ENCODE data around the gene SOCS3. TPM values are rescaled to one million over a fixed set of nuclear protein-coding genes. Genes with fewer than 3 reads are reported as not detected.
A peak's percentile ranks its signal among the peaks of the same experiment; 100 is the strongest.
"Not testable (repeated sequence)": the region's sequence is repeated elsewhere in the genome, so short reads cannot be mapped to it uniquely, and the experiment has no call there.

Gene SOCS3
- total RNA-seq, 1 donor from 2014 or later: 13.4 TPM

- H3K9me3 ChIP-seq (ENCODE audit: insufficient read depth, low read depth, low read length): no peaks in the 10 kb centered on the region
- H2AFZ ChIP-seq (ENCODE audit: low read depth, low read length): no peak overlapping the region
- H3K4me1 ChIP-seq (ENCODE audit: insufficient read depth, low read length): peaks cover 30% of the 10 kb centered on the region
- no peaks in the 10 kb centered on the region for H3K27me3 Mint-ChIP-seq (ENCODE audit: low read depth, unreplicated experiment)
- peaks cover 25% of the 10 kb centered on the region for H3K4me1 Mint-ChIP-seq (ENCODE audit: low read depth, unreplicated experiment)
- no peaks in the 10 kb centered on the region for H3K27me3 ChIP-seq (ENCODE audit: insufficient read depth, low read length)
- TF ChIP-seq CTCF (IDR thresholded peaks at IDR 0.05; ENCODE audit: insufficient read depth, low read depth, low read length) (no peak), EZH2 (IDR thresholded peaks at IDR 0.05; ENCODE audit: insufficient read depth, low read length) (no peak)
- H3K4me2 ChIP-seq (ENCODE audit: low read length): peak overlapping the region; percentile 68
- H3K27ac Mint-ChIP-seq (ENCODE audit: unreplicated experiment): no peak overlapping the region
- H3K9me3 Mint-ChIP-seq (ENCODE audit: unreplicated experiment): peaks cover 3% of the 10 kb centered on the region
- H3K4me3 Mint-ChIP-seq (ENCODE audit: unreplicated experiment): no peak overlapping the region
- no peaks in the 10 kb centered on the region for H4K20me1 ChIP-seq (ENCODE audit: insufficient read depth, low read length)
- H3K36me3 Mint-ChIP-seq (ENCODE audit: low read depth, unreplicated experiment): no peaks in the 10 kb centered on the region
- peak overlapping the region; percentile 49 for H3K9ac ChIP-seq (ENCODE audit: low read length)
- FAIRE-seq (no peak), DNase-seq (ENCODE audit: low read depth) (no peak)
- peak overlapping the region; percentile 79 for H3K27ac ChIP-seq (ENCODE audit: low read depth, low read length)
- no peaks in the 10 kb centered on the region for H3K36me3 ChIP-seq (ENCODE audit: insufficient read depth, low read length)
- H3K79me2 ChIP-seq (ENCODE audit: insufficient read depth, low read length): no peaks in the 10 kb centered on the region
- no peak overlapping the region for H3K4me3 ChIP-seq (ENCODE audit: insufficient read depth, low read depth, low read length)
Observed at GRCh38 chr17:78335209-78335608, 24.7 kb downstream of the SOCS3 start.

DNA sequence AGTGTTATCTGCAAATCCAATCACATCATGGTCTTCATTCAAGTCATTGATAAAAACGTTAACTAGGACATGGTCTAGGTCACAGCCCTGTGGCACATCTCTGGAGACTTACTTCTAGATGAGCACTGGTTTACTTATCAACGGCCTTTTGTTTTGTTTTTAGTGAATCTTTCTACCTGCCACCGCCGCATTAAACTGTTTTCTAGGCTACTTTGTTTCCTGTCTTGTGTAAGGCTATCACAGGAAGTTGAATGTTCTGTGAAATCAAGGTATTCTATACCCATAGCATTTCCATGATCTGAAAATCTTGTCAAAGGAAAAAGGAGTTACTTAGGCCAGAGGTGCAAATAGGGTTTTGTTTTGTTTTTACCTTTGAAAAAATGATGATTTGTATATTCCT lies 26.9 kb downstream of the SOCS3 start:
- no peak overlapping the region for H3K27ac ChIP-seq (ENCODE audit: low read depth, low read length)
- no peaks in the 10 kb centered on the region for H3K36me3 Mint-ChIP-seq (ENCODE audit: low read depth, unreplicated experiment)
- FAIRE-seq: no peak
- no peaks in the 10 kb centered on the region for H3K27me3 ChIP-seq (ENCODE audit: insufficient read depth, low read length)
- H3K4me3 Mint-ChIP-seq (ENCODE audit: unreplicated experiment): no peak overlapping the region
- TF ChIP-seq EZH2 (IDR thresholded peaks at IDR 0.05; ENCODE audit: insufficient read depth, low read length): no peak
- TF ChIP-seq CTCF (IDR thresholded peaks at IDR 0.05; ENCODE audit: insufficient read depth, low read depth, low read length): no peak
- no peak overlapping the region for H2AFZ ChIP-seq (ENCODE audit: low read depth, low read length)
- no peaks in the 10 kb centered on the region for H3K79me2 ChIP-seq (ENCODE audit: insufficient read depth, low read length)
- peaks cover 46% of the 10 kb centered on the region for H3K4me1 ChIP-seq (ENCODE audit: insufficient read depth, low read length)
- H3K9me3 Mint-ChIP-seq (ENCODE audit: unreplicated experiment): peaks cover 3% of the 10 kb centered on the region
- no peak overlapping the region for H3K9ac ChIP-seq (ENCODE audit: low read length)
- H3K9me3 ChIP-seq (ENCODE audit: insufficient read depth, low read depth, low read length): no peaks in the 10 kb centered on the region
- H3K4me1 Mint-ChIP-seq (ENCODE audit: low read depth, unreplicated experiment): peaks cover 22% of the 10 kb centered on the region
- H3K4me3 ChIP-seq (ENCODE audit: insufficient read depth, low read depth, low read length): no peak overlapping the region
- no peaks in the 10 kb centered on the region for H3K27me3 Mint-ChIP-seq (ENCODE audit: low read depth, unreplicated experiment)
- H3K36me3 ChIP-seq (ENCODE audit: insufficient read depth, low read length): no peaks in the 10 kb centered on the region
- no peaks in the 10 kb centered on the region for H4K20me1 ChIP-seq (ENCODE audit: insufficient read depth, low read length)
- H3K4me2 ChIP-seq (ENCODE audit: low read length): no peak overlapping the region
- no peak for DNase-seq (ENCODE audit: low read depth)
- H3K27ac Mint-ChIP-seq (ENCODE audit: unreplicated experiment): no peak overlapping the region

DNA sequence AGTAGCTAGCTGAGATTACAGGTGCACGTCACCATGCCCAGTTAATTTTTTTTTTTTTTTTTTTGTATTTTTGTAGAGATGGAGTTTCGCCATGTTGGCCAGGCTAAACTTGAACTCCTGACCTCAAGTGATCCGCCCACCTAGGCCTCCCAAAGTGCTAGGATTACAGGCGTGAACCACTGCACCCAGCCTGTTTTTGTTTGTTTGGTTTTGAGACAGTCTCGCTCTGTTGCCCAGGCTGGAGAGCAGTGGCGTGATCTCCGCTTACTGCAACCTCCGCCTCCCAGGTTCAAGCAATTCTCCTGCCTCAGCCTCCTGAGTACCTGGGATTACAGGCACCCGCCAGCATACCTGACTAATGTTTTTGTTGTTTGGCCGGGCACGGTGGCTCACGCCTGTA lies 28.5 kb downstream of the SOCS3 start:
- not testable (repeated sequence) for H3K4me3 ChIP-seq (ENCODE audit: insufficient read depth, low read depth, low read length); H3K79me2 ChIP-seq (ENCODE audit: insufficient read depth, low read length); H3K27ac Mint-ChIP-seq (ENCODE audit: unreplicated experiment); H3K27ac ChIP-seq (ENCODE audit: low read depth, low read length); H3K4me2 ChIP-seq (ENCODE audit: low read length); H3K4me3 Mint-ChIP-seq (ENCODE audit: unreplicated experiment); H4K20me1 ChIP-seq (ENCODE audit: insufficient read depth, low read length); DNase-seq (ENCODE audit: low read depth); H2AFZ ChIP-seq (ENCODE audit: low read depth, low read length); H3K9ac ChIP-seq (ENCODE audit: low read length); H3K9me3 ChIP-seq (ENCODE audit: insufficient read depth, low read depth, low read length); H3K27me3 Mint-ChIP-seq (ENCODE audit: low read depth, unreplicated experiment); H3K27me3 ChIP-seq (ENCODE audit: insufficient read depth, low read length); FAIRE-seq; H3K9me3 Mint-ChIP-seq (ENCODE audit: unreplicated experiment); H3K36me3 ChIP-seq (ENCODE audit: insufficient read depth, low read length); H3K36me3 Mint-ChIP-seq (ENCODE audit: low read depth, unreplicated experiment)
- peaks cover 38% of the 10 kb centered on the region for H3K4me1 ChIP-seq (ENCODE audit: insufficient read depth, low read length)
- peaks cover 18% of the 10 kb centered on the region for H3K4me1 Mint-ChIP-seq (ENCODE audit: low read depth, unreplicated experiment)

Measured in astrocyte (in vitro differentiated cells and primary cell).